PC-3 (cell line): ENCODE measurements around the gene CXCR6.

Source experiments
- EZH2 ChIP-seq: fragments of 300-600 bp; sonication (generic); IDR thresholded peaks from one replicate; pipeline ENCODE4 v1.6.1; 2017; ENCODE audit warnings: antibody characterized with exemption, mild to moderate bottlenecking, low read length; ENCODE audit not compliant: unreplicated experiment
- EZH2phosphoT487 ChIP-seq: fragments of 300-600 bp; sonication (generic); IDR thresholded peaks from 2 replicates; pipeline ENCODE4 v1.6.1; 2018; ENCODE audit warnings: mild to moderate bottlenecking, antibody characterized with exemption, low read length, borderline replicate concordance
- TF ChIP-seq, protein P1 (sequence below): fragments of 300-600 bp; sonication (generic); conservative IDR thresholded peaks from 2 replicates; pipeline ENCODE4 v1.5.1; 2017; ENCODE audit warnings: antibody characterized with exemption, low read depth, mild to moderate bottlenecking, low read length

DNA sequence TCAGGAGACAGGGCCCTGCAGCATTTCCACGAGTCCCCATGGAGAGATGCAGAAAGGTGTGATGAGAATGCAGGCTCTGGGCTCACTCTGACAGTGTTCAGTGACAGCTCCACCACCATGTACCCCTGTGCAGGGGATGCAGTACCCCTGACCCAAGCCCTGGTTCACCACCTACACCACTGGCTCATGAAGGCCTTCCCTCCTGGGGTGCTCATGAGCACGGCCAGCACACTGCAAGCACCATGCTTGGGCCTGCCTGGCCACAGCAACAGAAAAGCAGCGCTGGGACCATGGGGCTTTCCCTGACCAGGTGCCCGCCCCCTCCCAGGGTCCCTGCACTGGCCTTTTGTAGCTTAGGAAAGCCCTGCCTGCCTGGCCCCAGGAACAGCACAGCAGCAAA lies 6.2 kb downstream of the CXCR6 start:
- TF ChIP-seq, protein P1, sequence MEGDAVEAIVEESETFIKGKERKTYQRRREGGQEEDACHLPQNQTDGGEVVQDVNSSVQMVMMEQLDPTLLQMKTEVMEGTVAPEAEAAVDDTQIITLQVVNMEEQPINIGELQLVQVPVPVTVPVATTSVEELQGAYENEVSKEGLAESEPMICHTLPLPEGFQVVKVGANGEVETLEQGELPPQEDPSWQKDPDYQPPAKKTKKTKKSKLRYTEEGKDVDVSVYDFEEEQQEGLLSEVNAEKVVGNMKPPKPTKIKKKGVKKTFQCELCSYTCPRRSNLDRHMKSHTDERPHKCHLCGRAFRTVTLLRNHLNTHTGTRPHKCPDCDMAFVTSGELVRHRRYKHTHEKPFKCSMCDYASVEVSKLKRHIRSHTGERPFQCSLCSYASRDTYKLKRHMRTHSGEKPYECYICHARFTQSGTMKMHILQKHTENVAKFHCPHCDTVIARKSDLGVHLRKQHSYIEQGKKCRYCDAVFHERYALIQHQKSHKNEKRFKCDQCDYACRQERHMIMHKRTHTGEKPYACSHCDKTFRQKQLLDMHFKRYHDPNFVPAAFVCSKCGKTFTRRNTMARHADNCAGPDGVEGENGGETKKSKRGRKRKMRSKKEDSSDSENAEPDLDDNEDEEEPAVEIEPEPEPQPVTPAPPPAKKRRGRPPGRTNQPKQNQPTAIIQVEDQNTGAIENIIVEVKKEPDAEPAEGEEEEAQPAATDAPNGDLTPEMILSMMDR = no peak
- TF ChIP-seq EZH2 (no peak), EZH2phosphoT487 (no peak)
